HL-60/S4 treated with retinoic acid at 250 ng/mL for 4 days and 3 days (cell line): ENCODE data around the gene HEBP1.
"Not testable (repeated sequence)": the region's sequence is repeated elsewhere in the genome, so short reads cannot be mapped to it uniquely, and the experiment has no call there.

Experiments
- in situ Hi-C: fragments of 300-500 bp; cut with MboI; formaldehyde crosslinking; loops from 2 replicates; pipeline ENCODE4 v1.7.0; 2022; ENCODE audit warnings: low sequenced_read_pairs

Gene HEBP1

DNA sequence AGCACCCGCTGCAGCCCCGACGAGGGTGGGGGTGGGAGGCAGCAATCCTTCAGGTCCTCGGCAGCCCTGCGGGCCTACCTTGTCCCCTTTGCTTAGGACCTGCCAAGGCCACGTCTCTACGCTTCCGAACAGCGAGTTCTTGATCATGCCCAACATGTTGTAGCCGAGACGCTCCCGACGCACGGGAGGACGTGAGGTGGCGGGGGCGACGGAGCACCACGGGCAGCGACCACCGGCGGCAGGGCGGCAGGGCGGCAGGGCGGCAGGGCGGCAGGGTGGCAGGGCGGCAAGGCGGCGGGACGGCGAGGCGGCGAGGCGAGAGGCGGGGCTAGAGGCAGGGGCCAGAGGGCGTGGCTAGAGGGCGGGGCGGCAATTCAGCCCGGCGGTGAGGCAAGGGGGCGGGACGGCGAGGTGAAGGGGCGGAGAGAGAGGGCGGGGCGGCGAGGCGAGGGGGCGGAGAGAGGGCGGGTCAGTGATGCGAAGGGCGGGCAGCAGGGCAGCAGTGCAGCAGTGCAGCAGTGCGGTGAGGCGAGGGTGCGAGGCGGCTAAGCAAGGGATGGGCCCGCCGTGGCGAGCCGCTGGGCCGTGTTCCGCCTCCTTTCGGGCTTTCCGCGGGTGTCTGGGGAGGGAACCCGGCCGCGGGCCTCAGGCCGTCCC lies at the start of gene HEBP1:
TSS of gene HEBP1 (minus strand) at position 307 of the 657 bp plus-strand sequence. CDS start at position 156, 151 bp downstream.
- in situ Hi-C loops: loop anchor here (25.0 kb wide), 1 partner anchor 638 kb away; the partner anchor contains the start of genes BORCS5 and MANSC1

DNA sequence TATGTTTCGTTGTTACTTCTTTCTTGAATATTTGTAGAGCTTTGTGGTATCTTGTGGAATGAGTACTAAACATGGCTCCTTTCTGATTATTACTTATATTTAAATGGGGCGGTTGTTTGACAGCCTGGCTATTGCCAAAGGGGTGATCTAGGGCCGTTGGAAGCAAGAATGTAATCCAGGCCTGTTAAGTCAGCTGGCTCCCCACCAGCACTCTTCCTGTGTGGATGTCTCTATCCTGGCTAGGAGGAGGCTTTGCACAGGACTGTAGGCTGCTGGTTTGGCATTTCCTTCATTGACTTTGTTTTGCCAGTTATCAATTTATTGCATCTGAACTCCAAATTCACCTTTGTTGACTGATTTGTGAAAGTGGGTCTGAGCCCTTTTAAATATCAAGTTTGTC lies 49.8 kb upstream of the HEBP1 start:
- in situ Hi-C loops: no loop called here

DNA sequence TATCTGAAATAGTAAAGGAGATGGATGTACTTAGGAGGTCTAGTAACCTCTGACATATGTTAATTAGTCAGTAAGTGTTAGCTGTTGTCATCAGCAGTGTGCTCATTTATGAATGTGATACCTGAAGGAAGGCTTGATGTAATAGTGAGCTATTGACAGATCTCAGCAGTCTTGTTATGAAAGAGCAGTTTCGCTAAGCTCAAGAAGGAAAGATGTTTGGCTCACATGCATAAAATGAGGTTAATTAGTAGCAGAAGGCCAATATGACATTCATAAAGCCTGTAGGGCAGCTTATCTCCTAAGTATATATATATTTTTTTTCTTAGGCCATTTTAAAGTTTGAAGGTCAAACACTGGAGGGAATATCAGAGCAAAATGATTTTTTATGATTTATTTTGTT lies 46.9 kb upstream of the HEBP1 start:
- in situ Hi-C loops: no loop called here

DNA sequence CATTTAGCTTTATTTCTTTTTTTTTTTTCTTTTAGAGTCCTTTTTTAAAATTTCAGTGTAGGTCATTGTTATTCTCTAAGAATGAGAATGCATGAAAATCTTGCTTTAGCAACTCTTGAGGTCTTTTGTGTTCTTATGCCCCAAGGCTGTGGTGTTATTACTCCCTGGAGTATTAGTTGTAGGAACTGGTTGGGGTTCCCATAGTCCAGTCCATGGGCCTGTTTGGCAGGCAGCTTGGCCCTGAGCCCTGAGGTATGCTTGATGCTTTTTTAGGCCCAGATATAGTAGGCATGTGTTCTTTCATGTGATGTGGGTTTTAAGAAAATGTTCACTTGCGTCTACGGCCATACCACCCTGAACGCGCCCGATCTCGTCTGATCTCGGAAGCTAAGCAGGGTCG lies 45.8 kb upstream of the HEBP1 start:
- in situ Hi-C loops: no loop called here

DNA sequence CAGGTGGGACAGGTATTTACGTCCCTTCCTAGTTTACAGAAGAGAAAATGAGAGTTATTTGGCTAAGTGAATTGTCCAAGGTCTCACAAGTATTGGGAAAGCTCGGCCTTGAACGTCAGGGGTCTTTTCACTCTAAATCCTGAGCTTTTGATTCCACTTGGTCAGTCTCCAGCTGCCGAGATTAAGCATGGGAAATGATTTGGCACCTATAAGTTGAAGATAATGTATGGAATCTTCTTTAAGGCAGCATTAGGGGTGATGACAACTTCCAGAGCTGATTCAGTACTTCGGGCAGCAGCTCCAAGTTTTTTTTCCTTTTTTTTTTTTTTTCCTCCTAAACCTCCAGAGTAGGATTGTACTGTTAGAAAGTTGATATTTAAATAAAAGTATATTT lies 44.8 kb upstream of the HEBP1 start:
- in situ Hi-C loops: no loop called here

DNA sequence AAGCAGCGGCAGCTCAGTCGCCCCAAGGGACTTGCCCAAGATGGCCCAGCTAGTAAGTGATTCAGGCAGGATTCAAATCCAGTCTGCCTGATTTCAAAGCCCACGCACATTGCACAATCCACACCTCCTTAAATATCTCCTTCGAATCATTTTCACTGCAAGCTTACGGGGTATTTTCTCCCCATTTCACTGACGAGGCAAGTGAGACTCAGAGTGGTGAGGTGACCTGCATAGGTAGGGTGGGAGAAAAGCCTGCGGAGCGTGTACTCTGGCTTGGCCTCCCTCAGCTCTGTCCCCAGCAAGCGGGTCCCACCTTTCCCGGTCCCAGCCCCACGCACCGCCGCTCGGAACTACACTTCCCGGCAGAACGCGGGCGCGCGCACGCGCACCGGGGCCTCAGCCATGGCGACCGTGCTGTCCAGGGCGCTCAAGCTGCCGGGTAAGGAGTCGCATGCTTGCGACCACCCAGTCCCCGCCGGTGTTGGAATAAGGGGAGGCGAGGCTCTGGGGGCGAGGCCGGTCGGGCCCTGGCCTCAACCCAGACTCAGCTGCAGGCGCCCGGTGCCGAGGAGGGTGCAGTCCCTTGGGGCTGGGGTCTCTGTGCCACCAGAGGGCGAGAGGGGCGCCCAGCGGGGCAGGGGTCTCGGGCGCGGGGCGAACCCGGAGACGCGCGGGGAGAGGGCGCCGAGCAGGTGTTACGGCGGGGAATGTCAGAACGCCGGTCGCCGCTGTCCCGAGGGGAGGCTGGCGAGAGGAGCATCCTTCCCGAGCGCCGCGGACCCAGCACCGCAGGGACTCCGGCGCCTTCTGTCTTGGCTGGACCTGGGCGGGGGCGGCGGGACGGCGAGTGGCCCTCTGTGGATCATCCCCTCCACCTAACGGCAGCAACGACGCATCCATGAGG lies 44.2 kb upstream of the HEBP1 start, which contains the start of gene FAM234B:
TSS of gene FAM234B (plus strand) at position 380 of the 904 bp plus-strand sequence. CDS start at position 403, 23 bp downstream.
- in situ Hi-C loops: no loop called here

DNA sequence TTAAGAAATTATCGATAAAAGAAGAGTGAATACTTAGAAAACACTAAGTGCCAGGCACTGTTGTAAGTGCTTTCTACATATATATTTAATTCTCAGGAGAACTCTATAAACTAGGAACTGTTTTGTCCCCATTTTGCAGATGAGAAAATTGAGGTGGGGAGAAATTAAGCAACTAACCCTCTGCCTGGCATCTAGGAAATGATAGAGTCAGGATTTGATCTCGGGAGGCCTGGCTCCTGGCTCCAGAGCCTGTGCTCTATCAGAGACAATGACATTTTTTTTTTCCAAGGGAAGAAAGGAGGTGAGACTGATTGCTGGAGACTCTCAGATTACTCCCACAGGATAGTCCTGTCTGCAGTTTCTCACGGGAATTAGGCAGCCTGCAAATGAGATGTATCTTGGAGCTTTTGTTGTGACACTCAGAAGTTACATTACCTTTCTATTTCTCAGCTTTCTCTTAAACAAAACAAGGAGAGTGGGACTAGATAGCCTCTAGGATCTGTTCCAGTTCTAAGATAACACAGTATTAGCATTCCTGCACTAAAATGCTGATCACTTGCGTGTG lies 42.7 kb upstream of the HEBP1 start:
- in situ Hi-C loops: no loop called here

GRCh38 chr12:13041224-13041623 lies 41.2 kb upstream of the HEBP1 start:
- in situ Hi-C loops: no loop called here

- in situ Hi-C loops: no loop called here
Measured at GRCh38 chr12:13039328-13039956, 39.4 kb upstream of the HEBP1 start.

DNA sequence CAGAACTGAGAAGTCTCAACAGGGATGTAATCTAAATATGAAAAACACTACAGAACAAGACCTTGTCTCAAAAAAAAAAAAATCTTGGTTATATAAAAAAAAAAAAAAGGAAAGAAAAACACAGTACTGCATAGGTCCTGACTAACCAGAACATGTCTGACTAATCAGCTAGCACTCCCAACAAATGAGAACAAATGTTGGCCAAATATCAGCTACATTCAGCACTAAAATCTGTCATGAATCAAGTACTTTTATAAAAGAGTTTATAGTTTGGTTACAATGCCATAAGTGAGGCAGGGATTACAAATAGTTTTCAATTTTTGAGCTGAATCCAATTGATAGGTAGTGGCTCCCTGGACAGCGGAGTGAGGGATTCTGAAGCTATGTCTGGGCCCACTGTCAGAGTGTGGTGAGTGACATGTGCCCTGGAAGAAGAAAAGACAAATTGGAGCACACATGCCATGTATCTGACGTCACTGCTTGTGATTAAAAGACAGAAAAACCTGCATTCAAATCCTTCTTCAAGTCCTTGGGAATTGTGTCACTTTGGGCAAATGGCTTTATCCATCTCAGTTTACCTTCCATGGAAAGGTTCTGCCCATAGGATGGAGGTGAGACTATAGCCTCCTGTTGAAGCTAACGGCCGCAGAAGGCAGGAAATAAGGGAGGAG lies 38.6 kb upstream of the HEBP1 start:
- in situ Hi-C loops: no loop called here

GRCh38 chr12:13036881-13037280 lies 36.8 kb upstream of the HEBP1 start:
- in situ Hi-C loops: no loop called here

GRCh38 chr12:13035335-13035734 lies 35.3 kb upstream of the HEBP1 start:
- in situ Hi-C loops: not testable (repeated sequence)

- in situ Hi-C loops: no loop called here
Measured at GRCh38 chr12:13033476-13033875, 33.4 kb upstream of the HEBP1 start.

DNA sequence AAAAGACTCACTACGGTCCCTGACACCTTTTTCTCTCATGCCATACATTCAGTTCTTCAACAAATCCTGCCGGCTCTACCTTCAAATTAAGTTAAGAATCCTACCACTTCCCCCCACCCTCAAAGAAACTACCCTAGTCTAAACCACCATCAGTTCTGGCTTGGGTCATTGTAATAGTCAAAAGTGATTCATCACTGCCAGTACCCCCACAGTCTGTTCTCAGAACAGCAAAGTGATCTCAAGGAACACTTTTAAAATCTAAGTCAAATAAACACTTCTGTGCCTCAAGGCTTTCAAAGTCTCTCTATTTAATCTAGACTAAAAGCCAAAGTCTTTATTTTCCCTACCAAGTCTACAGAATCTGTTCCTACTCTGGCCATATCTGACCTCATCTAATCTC lies 32.1 kb upstream of the HEBP1 start:
- in situ Hi-C loops: no loop called here

GRCh38 chr12:13030541-13031291 lies 30.7 kb upstream of the HEBP1 start:
- in situ Hi-C loops: no loop called here

DNA sequence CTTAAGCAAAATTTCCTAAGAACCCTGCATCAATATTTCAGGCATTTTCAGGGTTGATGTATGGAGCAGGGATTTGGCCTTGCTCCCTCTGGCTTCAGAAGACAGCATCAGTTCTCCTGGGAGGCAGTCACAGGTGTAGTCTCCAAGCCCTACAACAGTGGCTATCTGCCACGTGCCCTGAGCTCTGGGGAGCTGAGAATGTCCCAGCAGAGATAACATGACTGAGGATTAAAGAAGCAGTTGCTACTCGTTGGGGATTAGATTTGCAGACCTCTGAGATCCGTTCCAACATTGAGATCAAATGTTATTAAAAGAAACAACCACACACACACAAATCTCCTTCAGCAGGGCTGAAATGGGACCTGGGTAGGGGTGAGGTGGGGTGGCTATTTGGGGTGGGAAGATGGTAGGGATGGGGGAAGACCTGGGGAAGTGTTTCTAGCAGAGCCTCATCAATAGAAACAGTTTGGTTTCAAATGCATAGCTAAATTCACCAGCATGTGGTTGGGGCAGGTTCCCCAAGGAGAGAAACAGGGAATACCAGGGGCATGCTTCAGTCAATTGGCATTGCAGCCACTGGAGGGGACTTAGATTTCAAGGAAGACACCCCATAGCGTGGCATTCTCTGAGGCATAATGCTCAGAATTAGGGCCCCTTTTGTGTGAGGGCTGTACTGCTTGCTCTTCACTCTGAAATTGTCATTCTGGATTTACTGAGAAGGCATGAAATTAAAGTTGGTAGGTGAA lies 28.9 kb upstream of the HEBP1 start:
- in situ Hi-C loops: loop anchor here (10.0 kb wide), 1 partner anchor 186 kb away; no protein-coding TSS in a partner anchor

DNA sequence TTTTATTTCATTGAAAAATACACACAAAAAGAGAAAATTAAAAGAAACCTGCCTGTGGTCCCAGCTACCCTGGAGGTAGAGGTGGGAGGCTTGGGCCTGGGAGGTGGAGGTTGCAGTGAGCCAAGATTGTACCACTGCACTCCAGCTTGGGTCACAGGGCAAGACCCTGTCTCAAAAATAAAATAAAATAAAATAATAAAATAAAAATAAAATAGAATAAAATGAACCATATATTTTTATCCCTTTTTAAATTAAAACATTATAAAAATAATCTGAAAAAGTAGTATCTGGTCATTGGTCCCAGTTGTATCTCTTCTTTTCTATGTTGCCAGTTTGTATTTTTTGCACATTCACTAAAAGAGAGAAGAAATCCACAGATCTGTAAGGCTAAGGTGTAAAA lies 27.4 kb upstream of the HEBP1 start:
- in situ Hi-C loops: loop anchor here (10.0 kb wide), 1 partner anchor 187 kb away; no protein-coding TSS in a partner anchor

DNA sequence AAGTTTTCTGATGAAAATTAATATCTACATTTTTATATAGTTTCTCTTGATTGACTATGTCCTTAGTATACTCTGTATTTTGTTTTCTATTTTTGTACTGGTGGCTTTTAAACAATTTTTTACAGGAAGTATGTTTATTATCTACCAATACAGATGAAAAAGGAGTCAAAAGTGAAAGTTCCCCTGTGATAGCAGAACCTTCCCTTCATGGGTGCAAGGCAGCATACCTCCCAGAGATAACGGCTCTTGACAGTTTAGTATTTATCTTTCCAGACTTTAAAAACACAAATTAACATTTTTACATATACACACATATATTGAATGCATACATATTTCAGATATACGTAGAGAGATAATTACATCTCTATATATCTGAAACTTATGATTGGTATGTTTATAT lies 27.0 kb upstream of the HEBP1 start:
- in situ Hi-C loops: loop anchor here (10.0 kb wide), 1 partner anchor 188 kb away; no protein-coding TSS in a partner anchor

GRCh38 chr12:13026286-13026685 lies 26.2 kb upstream of the HEBP1 start:
- in situ Hi-C loops: loop anchor here (10.0 kb wide), 1 partner anchor 189 kb away; no protein-coding TSS in a partner anchor
